ENCODE data around the gene CCDC24.

GRCh38 chr1:43970911-43971310 is 20.5 kb upstream of the CCDC24 start:
- TF ChIP-seq, protein P1, sequence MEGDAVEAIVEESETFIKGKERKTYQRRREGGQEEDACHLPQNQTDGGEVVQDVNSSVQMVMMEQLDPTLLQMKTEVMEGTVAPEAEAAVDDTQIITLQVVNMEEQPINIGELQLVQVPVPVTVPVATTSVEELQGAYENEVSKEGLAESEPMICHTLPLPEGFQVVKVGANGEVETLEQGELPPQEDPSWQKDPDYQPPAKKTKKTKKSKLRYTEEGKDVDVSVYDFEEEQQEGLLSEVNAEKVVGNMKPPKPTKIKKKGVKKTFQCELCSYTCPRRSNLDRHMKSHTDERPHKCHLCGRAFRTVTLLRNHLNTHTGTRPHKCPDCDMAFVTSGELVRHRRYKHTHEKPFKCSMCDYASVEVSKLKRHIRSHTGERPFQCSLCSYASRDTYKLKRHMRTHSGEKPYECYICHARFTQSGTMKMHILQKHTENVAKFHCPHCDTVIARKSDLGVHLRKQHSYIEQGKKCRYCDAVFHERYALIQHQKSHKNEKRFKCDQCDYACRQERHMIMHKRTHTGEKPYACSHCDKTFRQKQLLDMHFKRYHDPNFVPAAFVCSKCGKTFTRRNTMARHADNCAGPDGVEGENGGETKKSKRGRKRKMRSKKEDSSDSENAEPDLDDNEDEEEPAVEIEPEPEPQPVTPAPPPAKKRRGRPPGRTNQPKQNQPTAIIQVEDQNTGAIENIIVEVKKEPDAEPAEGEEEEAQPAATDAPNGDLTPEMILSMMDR (IDR thresholded peaks at IDR 0.05): no peak
- no peak for TF ChIP-seq POLR2A (IDR thresholded peaks at IDR 0.05)
- TF ChIP-seq POLR2AphosphoS5 (IDR thresholded peaks at IDR 0.05): no peak
- TF ChIP-seq EP300 (IDR thresholded peaks at IDR 0.05): no peak

Measured in suprapubic skin (tissue), 4 donors.